ENCODE results near the gene DMRTB1.

DNA sequence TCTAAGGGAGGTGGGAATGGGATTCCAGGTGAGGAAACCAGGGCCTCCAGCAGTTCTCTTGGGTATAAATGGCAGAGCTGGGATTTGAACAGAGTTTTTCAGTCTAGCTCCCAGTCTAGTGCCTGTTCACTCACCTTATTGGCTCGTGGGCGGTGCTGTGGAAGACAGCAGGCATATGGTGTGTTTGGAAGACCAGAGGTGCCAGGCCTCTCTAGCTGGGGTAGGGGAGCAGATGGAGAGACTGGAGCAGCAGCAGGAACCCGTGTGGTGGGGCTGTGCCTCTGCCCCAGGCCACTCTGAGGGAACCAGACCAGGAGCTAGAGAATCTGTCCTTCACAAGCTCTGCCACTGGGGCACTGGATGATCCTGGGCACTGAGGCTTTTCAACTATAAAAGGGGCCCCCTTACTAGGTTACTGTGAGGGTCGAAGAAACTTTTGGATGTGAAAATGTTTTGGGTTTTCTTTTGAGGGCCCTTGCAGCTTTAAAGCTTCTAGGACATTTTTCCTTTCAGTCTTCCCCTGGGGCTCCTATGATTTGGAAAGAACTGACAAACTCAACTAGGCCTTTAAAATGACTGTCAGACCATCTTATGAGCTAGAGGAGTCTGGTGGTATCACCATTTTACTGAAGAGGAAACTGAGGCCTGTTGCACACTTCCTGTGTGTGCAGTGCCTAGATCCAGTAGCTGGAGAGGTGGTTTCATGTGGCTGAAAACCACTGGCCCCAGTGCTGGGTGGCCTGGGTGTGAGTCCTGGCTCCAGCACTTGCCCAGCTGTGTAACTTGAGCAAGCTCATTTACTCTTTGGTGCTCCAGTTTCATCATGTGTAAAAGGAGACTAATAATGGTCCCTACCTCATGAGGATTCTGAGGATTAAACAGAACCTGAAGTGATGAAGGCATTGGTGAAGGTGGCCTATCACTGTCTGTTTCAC is 6.1 kb downstream of the DMRTB1 start:
- TF ChIP-seq, protein P1, sequence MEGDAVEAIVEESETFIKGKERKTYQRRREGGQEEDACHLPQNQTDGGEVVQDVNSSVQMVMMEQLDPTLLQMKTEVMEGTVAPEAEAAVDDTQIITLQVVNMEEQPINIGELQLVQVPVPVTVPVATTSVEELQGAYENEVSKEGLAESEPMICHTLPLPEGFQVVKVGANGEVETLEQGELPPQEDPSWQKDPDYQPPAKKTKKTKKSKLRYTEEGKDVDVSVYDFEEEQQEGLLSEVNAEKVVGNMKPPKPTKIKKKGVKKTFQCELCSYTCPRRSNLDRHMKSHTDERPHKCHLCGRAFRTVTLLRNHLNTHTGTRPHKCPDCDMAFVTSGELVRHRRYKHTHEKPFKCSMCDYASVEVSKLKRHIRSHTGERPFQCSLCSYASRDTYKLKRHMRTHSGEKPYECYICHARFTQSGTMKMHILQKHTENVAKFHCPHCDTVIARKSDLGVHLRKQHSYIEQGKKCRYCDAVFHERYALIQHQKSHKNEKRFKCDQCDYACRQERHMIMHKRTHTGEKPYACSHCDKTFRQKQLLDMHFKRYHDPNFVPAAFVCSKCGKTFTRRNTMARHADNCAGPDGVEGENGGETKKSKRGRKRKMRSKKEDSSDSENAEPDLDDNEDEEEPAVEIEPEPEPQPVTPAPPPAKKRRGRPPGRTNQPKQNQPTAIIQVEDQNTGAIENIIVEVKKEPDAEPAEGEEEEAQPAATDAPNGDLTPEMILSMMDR (IDR thresholded peaks at IDR 0.05 in 8 of 11, conservative IDR thresholded peaks at IDR 0.05 in 3 of 11) = no peak
- no peak for TF ChIP-seq POLR2AphosphoS5 (IDR thresholded peaks at IDR 0.05)
